ENCODE measurements around the gene ZNF880. TPM values are rescaled to one million over a fixed set of nuclear protein-coding genes. Genes with fewer than 3 reads are reported as not detected.

ZNF880 gene
- total RNA-seq = 14.0 and 17.3 TPM in 2 replicates

DNA sequence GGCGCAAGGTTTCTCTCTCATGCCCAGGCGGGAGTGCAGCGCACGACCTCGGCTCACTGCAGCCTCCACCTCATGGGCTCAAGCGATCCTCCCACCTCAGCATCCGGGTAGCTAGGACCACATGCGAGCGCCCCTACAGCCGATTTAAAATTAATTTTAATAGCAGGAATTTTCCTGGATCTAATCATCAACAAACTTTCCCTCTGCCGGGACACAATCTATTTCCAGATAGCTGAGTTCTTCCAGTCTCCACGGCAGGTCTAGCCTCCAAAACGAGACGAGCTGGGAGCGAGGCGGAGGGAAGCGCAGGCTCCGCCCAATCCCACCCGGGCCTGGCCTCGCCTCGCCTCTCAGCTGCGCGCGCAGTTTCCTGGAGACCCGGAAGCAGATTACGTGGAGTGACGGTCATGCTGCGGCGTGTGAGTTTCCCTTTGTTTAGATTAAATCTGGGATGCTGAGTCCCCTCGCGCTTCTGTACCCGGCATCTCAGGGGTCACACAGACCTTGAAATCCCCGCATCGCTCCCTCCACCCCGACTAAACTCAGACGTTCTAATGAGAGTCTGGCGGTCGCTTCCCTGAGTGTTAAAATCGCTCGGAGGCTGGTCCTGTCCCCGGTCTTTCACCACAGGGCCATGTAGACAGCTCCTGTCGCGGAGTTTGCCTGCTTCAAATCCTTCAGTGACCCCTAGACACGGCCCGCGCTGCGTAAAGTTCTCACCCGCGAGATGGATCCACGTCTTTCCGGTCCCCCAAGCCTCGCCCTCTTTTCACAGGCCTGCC lies at the start of gene ZNF880:
Gene ZNF880 (plus strand): TSS at position 365 of the 782 bp plus-strand sequence. CDS start 43 bp downstream, at position 408.

DNA sequence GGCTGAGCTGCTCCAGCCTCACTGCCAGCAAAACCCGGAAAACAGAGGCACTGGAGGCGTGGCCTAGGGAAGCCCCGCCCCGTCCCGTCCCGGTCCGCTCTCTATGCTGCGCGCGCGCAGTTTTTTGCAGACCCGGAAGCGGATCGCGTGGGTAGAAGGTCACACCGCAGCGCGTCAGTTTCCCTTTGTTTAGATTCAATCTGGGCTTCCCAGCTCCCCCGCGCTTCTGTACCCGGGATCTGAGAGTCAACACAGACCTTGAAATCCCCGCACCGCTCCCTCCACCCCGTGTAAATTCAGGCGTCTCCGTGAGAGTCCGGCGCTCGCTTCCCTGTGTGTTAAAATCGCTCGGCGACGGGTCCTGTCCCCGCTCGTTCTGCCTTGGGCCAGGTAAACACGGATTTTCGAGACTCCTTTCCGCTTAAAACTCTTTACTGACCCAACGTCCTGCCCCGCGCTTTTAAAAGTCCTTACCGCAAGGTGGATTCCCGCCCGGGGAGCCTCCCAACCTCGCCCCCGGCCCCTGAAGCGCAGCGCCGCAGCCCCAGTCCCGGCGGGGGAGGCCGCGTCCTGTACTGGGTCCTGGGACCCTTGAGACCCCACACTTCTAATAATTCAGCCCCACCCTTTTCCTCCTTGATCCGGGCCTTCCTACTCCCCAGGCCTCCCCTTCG lies 33.5 kb upstream of the ZNF880 start, which contains the start of gene ZNF610:
Gene ZNF610 (plus strand): TSS at position 127 of the 674 bp plus-strand sequence. CDS start 12,930 bp downstream, outside the sequence.

DNA sequence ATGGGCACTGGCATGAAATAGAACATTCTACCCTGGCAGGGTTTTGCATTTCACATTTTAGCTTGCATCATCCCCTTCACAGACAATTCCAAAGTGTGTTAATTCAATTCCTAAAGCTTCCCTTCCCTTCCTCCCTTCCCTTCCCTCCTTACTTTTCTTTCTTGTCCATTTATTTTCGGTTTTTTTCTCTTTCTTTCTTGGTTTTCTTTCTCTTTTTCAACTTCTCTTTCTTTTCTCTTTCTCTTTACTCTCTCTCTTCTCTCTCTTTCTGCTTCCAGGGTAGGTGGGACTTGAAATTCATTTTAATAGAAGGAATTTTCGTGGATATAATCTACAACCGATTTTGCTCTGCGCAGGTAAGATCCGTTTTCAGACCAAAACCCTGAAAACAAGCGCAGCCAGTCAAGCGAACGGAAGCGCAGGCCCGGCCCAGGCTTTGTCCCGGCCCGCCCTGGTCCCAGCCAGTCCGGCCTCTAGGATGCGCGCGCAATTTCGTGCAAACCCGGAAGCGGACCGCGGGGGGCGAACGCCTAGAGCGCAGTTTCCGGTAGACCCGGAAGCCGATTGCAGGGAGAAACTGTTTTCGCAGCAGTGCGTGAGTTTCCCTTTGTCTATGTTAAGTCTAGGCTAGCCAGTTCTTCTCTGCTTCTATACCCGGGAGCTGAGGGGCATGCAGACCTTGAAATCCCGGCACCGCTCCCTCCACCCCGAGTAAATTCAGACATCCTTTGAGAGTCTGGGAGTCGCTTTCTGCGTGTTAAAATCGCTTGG lies 27.8 kb downstream of the ZNF880 start, which contains the start of gene ZNF528:
Gene ZNF528 (plus strand): TSS at position 540 of the 771 bp plus-strand sequence. CDS start 4,165 bp downstream, outside the sequence.

GRCh38 chr19:52428937-52429336 lies 59.2 kb downstream of the ZNF880 start, which contains the start of gene ZNF534:
Gene ZNF534, plus strand, starts transcription at chr19:52429148. Its CDS starts 2,327 bp downstream, at chr19:52431475.

Small RNA genes within 50 kb of the gene (small RNA-seq; reads per million reads assigned to genes)
- not detected for gene AC010332.1

Other genes starting within 250 kb of the ZNF880 start
- gene ZNF616, start 230.0 kb upstream of the ZNF880 start, total RNA-seq = 8.5 and 11.1 TPM in 2 replicates
- 4.9 and 6.8 TPM in 2 replicates for gene ZNF836, start 198.3 kb upstream of the ZNF880 start, total RNA-seq
- 237 and 244 TPM in 2 replicates for gene PPP2R1A, start 179.9 kb upstream of the ZNF880 start, total RNA-seq
- 9.8 and 10.5 TPM in 2 replicates for gene ZNF766, start 100.3 kb upstream of the ZNF880 start, total RNA-seq
- 7.2 and 7.8 TPM in 2 replicates for gene ZNF480, start 72.8 kb upstream of the ZNF880 start, total RNA-seq
- gene ZNF610, start 33.7 kb upstream of the ZNF880 start, total RNA-seq = 2.9 and 3.3 TPM in 2 replicates
- 18.6 and 41.7 TPM in 2 replicates for gene ZNF528, start 27.9 kb downstream of the ZNF880 start, total RNA-seq
- gene ZNF534, start 59.2 kb downstream of the ZNF880 start, total RNA-seq = not detected in 2 replicates
- gene ZNF578, start 83.6 kb downstream of the ZNF880 start, total RNA-seq = 2.3 and 3.2 TPM in 2 replicates
- gene ZNF808, start 157.7 kb downstream of the ZNF880 start, total RNA-seq = 16.7 and 23.1 TPM in 2 replicates
- 15.0 and 15.7 TPM in 2 replicates for gene ZNF701, start 200.4 kb downstream of the ZNF880 start, total RNA-seq